HUES48 (cell line): ENCODE results near the gene WAC.

Experiments used
- H3K27ac ChIP-seq: one replicate; pipeline ENCODE4 v1.7.0; 2013; ENCODE audit warnings: low read depth, low read length, inconsistent platforms
- H3K27me3 ChIP-seq: 2 replicates; pipeline ENCODE4 v1.6.1; 2013; ENCODE audit warnings: mild to moderate bottlenecking, low read length; ENCODE audit not compliant: control insufficient read depth, insufficient read depth
- H3K36me3 ChIP-seq: 2 replicates; pipeline ENCODE4 v1.6.1; 2013; ENCODE audit warnings: low read length; ENCODE audit not compliant: control insufficient read depth, insufficient read depth
- H3K4me1 ChIP-seq: 2 replicates; pipeline ENCODE4 v1.6.1; 2013; ENCODE audit warnings: mild to moderate bottlenecking, low read length; ENCODE audit not compliant: control insufficient read depth, insufficient read depth
- H3K4me3 ChIP-seq: 2 replicates; pipeline ENCODE4 v1.5.1; 2013; ENCODE audit warnings: mild to moderate bottlenecking, low read depth, low read length
- H3K9ac ChIP-seq: 2 replicates; pipeline ENCODE4 v1.6.1; 2013; ENCODE audit warnings: mild to moderate bottlenecking, low read depth, low read length, moderate library complexity
- H3K9me3 ChIP-seq: 2 replicates; pipeline ENCODE4 v1.6.1; 2013; ENCODE audit warnings: low read length; ENCODE audit not compliant: control insufficient read depth, insufficient read depth

WAC gene

DNA sequence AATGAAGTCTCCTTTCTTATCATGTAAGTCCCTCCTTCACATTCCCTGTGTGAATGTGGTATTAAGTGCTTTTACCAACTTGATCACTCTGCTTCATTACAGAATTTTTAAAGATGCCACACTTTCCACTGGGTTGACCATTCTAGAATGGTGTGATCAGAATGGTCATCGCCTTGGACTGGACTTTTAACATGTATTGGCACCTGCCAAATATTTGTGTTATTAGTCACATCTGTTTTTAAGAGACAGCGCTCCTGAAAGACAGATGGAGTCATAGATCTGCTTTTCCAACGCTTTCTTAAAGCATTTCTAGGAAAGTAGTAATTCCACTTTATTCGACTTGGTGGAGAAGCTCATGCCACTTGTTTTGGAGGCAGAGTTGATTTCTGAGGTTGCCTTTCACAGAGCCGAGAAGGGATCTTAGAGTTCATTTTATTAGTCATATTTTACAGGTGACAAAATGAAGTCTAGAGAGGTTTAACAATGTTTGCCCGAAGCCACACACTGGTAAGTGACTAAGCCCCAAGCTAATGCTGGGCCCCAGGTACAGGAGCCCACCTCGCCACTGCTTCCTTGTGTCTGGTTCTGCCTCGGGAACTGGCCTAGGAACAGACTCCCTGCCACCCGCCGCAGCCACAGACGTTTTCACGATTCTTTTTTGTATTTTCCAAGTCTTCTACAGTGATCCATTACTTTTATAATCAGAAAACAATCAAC is 134.0 kb downstream of the WAC start:
- Histone ChIP-seq H3K9me3 (no peaks in the 10 kb centered on the region), H3K4me3 (no peak overlapping the region), H3K27ac (no peak overlapping the region), H3K4me1 (peaks cover 3% of the 10 kb centered on the region; the same call in 1 of the 2 replicates), H3K9ac (no peak overlapping the region), H3K36me3 (no peaks in the 10 kb centered on the region), H3K27me3 (peaks cover 42% of the 10 kb centered on the region)

DNA sequence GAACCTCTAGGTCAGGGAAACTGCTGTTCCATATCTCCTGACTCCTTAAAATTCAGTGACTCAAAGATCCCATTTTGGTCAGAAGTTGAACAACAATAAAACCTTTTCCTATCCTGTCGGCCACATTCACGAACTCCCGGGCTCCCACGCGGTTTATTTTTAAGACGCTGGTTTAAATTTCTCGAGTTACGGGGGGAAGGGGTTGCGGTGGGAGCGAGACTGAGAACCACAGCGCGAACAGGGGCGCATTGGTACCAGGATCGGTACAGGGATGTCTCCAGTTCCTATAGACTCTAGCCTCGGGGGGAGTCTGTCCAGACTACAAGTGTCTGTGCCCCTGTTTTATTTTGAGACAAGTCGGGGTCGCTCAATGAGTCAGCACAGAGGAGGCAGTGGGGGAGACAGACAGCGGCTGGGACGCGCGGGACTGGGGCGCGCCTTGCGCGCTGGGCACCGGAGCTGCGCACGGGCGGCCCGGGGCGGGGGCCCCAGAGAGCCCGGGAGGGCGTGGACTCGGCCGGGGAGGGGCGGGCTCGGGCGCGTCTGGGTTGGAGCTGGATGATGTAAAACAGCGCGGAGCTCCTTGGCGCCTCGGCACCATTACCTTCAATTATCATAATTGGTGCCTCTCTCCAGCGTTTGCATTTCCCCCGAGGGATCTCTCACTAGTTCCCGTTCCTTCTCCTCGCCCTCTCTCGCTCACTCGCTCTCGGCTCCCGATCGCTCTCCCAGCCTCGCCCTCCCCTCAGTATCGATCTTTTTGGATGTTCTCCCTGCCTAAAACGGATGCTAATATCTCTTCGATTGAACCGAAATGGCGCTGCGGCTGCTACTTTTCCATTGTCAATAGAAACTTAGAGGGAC is 135.7 kb downstream of the WAC start:
- H3K27ac ChIP-seq = no peak overlapping the region
- H3K4me1 ChIP-seq = peaks cover 3% of the 10 kb centered on the region; the same call in 1 of the 2 replicates
- H3K9me3 ChIP-seq = no peaks in the 10 kb centered on the region
- peak overlapping the region; percentile 76 for H3K4me3 ChIP-seq
- H3K36me3 ChIP-seq = no peaks in the 10 kb centered on the region
- H3K9ac ChIP-seq = peak overlapping the region; percentile 47; the same call in 1 of the 2 replicates
- H3K27me3 ChIP-seq = peaks cover 42% of the 10 kb centered on the region

DNA sequence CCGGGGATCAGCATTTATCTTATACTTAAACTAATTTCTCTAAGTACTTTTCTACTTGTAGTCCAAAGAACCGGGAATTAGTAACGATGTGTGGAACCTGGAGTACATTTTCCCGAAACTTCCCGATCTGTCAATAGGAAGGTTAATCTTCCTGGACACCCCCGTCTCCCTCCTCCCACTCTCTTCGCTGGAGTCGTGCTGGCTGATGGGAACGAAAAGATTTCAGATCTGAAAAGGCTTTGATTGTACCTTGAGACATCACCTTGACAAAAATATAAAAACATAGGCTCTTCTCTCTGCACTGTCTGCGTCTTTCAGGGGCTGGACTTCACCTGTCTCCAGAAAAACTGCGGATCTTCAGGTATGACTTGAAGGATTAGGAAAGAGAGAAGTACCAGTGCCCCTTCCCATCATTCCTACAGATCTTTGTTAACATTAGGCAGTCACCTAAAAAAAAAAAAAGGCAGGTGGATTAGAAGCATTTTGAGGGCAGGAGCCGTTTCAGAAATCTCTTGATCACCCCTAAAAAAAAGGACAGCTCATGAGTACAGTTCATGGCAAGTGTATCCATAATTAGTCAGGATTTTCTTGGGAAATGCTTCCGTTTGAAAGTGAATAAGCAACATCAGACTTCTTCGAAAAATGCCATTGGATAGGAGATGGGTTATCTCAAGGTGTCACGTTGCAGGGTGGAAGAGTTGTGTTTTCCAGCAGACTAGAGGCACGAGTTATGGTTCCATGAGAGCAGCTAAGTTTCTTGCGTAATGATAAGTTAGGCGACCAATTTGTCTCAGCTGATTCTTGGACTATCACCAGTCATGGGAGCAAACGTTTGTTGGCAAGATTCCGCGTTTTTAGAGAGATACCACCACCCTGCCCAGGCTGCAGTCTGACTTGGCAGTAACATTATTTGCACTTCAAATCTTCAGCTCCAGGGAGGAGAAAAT is 136.6 kb downstream of the WAC start:
- H3K4me3 ChIP-seq = peak overlapping the region; percentile 76

More for the DNA sequence above, 136.6 kb downstream of the WAC start:
- Histone ChIP-seq H3K27ac (no peak overlapping the region), H3K9me3 (no peaks in the 10 kb centered on the region), H3K9ac (peak overlapping the region; percentile 47; the same call in 1 of the 2 replicates), H3K36me3 (no peaks in the 10 kb centered on the region), H3K27me3 (peaks cover 42% of the 10 kb centered on the region), H3K4me1 (peaks cover 3% of the 10 kb centered on the region; the same call in 1 of the 2 replicates)
